Activated gamma-delta T cell (primary cell): ENCODE data around the gene TRAF1.

Experiments
- DNase-seq: peaks from one replicate; lab custom pipeline; 2025; lab: John Stamatoyannopoulos, UW

The TRAF1 gene

DNA sequence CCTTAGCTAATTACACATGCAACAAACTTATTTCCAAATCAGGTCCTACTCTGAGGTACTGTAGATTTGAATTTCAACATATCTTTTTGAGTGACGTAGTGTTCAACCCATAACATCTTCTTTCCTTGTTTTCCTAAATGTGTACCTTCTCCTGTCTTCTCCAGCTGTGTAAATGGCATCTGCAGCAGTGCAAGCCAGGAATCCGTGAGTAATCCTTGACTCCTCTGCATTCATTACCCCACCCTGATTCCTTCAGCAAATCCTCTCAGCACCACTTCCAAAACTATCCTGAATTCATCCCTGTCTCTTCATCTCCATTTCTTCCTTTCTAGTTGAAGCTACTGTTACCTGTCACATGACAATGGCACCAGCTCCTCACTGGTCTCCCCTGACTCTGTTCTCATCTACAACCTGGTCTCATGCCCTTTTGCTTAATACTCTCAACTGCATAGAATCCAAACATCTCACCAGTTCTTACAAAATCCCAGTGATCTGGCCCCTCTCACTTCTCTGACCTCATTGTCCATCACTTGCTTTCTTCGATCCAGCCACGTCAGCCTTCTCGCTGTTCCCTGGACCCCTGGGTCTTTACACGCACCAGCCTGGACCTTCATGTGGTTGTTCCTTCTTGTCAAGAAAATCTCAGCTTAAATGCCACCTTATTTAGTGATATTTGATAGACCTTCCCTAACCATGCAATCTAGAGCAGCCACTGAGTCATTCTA is 14.6 kb upstream of the TRAF1 start:
- no peak for DNase-seq

DNA sequence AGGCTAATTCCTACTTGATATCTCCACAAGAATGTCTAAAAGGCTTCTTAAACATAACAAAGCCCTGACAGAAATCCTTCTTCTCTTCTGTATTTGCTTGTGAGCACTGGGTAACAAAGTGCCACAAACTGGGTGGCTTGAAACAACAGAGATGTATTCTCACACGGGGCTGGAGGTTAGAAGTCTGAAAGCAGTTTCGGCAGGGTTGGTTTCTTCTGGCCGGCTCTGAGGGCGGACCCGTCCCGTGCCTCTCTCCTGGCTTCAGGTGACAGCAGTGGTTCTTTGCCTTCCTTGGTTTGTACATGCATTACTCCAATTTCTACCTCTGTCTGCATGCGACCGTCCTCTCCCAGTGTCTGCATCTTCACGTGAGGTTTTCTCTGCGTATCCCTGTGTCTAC is 14.0 kb upstream of the TRAF1 start:
- DNase-seq = no peak

DNA sequence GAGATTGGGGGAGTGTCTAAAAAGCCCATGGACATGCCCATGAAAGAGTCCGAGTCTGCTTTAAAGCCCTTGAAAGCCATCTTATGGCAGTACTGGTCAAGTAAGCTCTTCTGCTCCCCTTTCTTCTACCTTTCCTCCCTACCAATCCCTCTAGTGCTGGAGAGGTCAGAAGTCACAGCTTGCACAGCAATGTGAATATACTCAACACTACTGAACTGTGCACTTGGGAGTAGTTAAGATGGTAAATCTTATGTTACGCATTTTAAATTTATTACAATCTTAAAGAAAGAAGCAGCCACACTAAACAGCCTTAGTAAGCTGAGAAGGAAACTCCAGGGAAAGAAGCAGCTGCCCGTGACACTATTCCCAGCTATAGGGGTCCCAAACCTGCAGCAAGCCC is 12.3 kb upstream of the TRAF1 start:
- no peak for DNase-seq

DNA sequence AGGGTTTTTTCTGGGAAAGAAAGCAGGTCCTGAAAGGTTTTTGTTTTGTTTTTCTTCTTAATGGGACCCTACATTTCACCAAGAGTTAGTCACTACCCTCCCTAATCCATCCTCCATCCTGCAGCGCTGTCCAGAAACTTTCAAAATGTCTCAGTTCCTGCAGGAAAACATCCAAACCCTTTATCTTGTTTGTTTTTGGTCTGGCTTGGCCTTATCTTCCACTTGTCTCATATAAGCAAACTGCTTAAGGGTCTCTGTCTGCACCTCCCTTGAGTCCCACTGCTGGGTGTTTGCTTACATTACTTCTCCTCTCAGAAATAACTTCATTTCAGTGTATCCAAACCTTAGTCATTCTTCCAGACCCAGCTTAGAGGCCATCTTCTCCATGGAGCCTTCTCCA is 11.0 kb upstream of the TRAF1 start:
- no peak for DNase-seq

DNA sequence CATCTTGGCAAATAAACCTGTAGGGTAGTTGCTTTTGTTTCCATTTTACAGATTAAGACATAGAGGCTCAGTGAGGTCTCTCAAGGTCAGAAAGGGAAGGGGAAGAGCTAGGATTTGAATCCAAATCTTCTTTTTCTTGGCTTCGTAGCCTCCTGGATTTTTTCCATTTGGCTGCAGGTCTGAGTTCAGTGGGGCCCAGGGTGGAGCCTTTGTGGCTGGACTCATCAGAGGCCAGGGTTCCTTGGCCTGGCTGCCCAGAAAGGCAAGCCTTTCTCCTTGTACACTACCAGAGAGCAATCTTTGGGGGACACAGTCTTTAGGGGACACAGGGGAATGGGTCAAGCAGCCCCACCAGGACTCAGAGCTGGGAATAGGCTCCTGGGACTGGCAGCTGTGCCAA is 10.5 kb upstream of the TRAF1 start:
- DNase-seq = no peak

DNA sequence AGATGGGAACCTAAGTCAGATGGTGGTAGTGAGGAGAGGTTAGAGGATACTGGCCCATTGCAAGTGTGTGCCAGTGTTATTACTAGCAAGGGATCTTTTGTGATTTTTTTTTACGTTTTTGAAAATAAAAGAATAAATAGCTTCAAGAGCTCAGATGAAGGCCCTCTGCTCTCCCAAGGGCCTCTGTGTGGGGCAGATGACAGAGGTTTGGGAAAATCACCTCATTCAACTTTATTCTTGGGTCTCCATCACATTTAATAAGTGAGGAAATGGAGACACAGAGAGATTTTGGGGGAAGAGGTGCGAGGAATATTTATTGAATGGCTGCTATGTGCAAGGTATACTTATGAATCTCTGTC is 10.1 kb upstream of the TRAF1 start:
- DNase-seq = no peak

DNA sequence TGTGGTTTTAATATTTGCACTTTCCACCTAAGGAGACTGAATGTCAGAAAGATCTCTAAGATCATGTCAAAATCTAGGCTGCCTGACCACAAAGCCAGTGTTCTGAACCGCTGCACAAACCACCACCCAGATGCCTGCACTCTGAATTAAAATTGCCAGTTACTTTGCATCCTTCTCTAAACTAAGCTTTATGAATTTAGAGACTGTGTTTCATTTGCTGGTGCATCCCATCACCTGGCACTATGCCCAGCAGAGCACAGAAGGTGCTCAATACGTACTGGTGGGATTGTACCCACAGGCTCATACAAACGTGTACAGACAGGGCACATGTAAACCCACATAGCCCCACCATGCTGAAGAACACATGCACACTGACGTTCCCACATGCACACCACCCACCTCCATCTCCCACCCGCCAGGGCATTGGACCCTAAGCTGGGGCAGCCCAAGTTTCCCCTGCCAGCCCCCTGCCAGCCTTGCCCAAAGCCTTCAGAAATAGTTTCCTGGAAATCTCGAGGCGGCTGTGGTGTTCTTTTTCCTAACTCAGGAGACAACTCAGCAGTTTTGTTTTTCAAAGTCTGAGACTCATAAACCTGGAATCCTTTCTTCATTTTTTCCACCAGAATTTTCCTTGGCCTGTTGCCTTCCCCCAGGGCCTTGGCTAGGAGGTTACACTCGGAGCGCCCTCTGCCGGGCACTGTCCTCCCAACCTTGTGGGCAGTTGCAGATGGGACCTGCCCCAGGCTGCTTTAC is 9.6 kb upstream of the TRAF1 start:
- DNase-seq = peak; percentile 67

DNA sequence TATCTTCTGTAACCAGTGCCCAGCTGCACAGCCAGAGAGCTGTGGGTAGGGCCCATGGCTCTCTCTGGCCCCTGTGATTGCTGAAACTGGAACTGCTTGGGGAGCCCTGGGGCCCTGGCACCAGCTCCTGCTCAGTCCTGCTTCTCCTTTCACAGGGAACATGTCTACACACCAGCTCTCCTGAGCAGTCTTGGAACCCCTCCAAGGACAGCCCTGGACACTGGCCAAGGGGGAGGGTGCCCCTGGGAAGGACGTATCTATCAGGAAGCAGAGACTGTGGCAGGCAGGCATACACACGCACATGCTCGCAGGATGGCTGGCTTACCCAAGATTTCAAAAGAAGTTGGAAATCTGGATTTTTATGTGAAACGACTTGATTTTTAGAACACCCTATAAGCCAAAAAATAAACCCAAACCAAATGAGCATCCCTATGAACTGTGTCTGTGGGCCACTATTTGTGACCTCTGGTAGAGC is 8.8 kb upstream of the TRAF1 start:
- DNase-seq = no peak

DNA sequence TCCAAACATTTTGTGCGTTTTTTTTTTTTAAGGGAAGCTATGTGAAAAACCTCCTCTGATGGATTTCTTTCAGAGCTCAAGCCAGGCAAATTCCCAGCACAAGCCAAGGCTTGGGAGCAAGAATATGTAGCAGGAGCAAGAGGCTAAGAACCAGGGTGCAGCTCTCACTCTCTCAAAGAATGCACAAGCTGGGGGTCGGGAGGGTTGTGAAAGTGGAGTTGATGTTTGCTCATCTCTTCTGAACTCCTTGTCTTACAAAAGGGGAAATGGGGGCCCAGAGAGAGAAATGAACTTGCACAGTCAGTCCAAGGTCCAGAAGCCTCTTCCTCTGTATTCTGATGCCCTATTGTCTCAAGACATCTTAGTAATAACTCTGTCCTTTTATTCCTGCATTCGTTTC is 7.7 kb upstream of the TRAF1 start:
- no peak for DNase-seq

DNA sequence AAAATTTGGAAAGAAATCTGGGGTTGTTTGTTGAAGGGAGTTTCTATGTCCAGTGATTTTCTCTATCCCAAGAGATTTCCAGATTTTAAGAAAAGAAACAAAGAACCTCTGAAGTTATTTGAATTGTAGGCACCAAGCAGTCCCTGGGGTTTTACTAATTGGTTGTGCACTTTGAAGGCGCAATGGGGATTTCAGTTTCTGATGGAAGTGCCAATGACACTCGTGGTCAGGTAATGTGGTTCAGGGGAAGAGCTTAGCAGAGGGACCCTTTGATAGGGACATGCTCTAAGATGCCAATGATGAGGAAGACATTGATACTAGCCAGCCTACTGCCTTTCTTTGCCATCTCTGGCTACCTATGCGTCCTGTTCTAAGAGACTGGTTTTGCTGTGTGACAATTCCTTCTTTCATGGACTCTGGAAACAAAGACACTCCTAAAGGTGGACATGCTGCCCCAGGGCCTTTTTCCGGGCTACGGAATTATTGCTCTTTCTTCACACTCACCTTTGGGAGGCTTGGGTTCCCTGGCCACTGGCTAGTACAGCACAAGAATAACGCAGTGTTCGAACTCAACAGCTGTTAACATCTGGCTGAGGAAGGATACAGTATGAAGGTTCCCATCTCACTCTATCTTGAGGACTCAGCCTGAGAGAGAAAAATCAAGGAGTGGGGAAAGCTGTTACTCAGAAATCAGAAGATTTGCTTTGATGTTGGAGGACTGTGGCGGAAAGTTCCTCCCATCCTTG is 6.9 kb upstream of the TRAF1 start:
- DNase-seq = no peak

DNA sequence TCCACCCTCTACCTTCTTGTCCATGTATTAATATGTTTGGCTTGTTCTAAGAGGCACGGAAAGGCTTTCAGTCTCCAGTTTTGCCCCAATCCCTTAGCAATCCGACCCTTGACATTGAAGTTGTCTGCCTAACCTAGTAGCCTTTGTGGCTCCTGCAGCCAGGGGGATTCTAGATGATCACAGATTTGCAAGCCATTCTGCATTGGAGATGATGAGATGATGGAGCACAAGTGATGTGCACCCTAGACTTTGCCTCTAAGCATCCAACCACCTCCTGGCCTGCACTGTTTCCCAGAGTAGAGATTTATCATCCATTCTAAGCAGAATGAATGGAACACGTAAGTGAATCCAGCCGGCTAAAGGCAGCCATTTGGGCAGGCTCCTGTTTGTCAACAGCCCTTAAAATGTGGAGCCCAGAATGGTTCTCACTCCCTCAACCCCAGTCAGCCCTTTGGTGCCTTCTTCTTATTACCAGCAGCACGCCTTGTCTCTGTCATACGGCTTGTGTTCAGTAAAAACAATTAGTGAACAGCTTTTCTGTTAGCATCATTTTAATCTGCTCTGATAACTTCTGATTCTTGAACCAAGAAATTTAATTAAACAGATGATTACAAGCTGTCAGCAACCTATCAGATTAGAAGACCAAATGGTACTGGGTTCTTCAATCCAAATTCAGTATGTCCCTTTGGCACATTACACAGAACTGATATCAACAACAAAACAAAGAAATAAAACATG is 5.7 kb upstream of the TRAF1 start:
- DNase-seq = no peak

DNA sequence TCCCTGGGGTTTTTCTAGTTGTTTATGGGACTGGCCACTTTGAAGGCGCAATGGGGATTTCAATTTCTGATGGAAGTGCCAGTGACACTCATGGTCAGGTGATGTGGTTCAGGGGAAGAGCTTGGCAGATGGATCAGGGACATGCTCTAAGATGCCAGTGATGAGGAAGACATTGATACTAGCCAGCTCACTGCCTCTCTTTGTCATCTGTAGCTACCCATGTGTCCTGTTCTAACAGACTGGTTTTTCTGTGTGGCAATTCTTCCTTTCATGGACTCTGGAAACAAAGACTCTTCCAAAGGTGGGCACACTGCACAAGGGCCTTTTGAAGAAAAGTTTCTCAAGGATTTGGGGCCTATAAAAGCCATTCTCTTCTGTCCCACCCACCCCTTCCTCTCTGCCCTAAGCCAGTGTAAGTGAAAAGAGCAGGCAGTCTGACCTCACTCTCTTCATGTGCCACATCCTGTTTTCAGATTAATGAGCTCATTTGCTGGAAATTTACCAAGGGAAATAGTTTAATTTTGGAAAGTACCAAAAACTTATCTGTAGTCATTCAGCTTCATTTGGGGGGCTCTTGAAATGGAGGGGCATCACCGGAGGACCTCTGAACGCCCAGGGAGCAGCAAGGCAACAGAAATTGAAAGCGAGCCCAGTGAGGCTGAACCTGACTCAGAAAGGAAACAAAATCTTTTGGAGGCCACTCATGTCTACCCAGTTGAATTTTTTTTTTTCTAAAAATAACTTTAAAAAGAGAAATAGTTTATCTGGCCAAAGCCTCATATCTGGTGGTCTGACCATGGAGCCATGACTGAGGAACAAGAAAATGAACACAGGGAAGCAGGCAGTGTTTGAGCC is 4.9 kb upstream of the TRAF1 start:
- DNase-seq = no peak

DNA sequence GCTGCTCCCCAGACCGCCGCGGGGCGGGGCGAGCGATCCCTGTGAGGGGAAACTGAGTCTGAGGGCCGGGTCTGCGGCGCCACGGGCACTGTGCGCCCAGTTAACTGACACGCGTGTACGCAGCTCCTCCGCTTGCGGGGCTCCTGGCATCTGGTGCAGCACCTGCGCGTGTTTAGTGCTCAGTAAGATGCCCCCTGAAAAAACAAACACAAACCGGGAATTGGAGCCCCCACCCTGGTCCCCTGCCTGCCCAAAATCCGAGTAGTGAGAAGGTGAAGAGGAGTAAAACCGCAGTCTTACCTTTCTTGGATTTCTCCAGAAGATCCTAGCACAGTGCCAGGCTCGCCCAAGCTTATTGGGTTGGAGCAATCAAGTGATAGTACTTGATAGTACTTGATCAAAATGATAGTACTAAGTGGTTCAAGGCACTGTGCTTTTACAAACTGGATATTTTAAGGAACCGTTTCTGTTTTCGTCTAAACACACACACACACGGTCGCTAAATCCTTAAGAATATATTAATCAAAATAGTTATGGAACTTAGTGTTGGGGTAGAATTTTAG is 2.7 kb upstream of the TRAF1 start:
- DNase-seq = no peak

DNA sequence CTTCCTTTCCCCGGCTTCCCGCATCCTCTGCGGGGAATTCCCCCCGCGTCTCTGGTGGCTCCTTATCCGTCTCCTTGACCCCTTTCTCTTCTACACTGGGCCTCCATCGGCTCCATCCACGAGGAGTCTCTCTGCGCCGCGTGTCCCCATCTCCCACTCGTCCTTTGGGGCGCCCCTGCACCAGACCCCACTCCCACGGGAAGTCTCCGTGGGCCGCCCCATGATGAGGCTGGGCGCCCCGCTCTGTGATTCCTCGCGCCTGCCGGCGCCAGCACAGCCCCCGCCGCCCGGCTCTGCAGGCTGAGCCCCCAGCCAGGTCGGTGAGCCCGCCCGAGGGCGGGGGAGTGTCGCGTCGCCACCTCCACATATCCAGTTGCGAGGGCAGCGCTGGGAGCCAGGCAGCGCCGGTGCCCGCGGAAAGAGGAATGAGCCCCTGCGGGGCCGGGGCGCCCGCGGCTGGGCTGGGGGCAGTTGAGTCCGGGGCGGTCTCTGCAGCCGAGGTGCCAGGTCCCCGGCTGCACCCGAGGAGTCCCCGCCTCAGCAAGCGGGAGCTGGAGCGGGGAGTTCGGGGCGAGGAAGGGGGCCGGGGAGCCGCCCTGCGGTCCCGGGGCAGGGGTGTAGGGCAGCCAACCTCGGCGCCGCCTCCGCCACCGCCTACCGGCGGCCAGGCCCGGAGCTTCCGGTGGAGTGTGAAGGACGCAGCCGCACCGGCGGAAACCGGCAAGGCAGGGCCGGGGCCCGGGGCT is 2.1 kb upstream of the TRAF1 start:
- peak; percentile 72 for DNase-seq

DNA sequence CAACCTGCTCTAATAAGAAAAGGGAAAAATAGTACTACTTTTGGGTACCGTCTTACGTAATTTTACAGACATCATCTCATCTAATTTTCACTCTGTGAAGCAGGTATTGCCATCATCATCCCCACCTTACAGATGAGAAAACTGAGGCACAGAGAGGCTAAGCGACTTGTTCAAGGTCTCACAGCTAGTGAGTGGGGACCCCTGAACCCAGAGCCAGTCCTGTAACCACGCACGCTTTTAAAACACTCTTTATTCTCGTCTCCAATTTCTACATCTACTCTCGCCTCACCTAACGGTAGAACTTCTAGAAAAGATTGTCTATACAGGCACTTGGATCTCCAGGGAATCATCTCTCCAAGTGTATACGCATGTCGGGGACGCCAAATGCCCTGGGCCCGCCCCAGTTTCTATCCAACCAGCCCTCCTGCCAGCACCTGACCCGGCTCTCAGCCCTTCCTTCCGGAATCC is 1.5 kb upstream of the TRAF1 start:
- no peak for DNase-seq

DNA sequence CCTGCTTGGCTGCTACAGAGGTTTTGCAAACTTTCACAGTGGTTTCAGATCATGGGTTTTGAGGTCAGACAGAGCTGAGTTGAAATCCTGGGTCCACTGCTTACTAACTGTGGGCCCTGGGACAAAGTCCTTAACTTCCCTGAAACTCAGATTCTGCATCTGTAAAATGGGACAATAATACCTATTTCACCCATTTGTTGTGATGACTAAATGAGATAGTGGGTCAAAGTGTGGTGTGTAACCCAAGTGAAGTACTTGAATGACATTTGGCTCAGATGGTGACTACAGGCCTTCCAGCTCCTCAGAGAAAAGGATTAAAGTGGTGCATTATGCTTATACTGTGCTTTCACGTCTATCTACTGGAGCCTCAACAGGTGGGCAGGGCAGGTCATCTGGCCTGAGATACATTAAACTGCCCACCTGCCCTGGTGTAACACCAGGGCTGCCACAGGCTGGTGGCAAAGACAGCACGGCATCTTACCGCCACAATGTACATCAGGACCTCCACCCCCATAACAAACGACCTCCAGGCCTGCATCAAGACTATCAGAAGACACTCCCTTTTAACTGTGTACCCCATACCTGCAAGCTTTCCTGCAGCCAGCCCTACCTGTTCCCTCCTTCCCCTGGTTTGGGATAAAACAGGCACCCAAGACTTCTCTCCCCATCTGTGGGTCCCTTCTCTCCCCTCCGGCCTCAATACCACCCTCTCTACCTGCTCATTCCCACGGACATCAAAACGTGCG is 846 bp upstream of the TRAF1 start:
- no peak for DNase-seq

DNA sequence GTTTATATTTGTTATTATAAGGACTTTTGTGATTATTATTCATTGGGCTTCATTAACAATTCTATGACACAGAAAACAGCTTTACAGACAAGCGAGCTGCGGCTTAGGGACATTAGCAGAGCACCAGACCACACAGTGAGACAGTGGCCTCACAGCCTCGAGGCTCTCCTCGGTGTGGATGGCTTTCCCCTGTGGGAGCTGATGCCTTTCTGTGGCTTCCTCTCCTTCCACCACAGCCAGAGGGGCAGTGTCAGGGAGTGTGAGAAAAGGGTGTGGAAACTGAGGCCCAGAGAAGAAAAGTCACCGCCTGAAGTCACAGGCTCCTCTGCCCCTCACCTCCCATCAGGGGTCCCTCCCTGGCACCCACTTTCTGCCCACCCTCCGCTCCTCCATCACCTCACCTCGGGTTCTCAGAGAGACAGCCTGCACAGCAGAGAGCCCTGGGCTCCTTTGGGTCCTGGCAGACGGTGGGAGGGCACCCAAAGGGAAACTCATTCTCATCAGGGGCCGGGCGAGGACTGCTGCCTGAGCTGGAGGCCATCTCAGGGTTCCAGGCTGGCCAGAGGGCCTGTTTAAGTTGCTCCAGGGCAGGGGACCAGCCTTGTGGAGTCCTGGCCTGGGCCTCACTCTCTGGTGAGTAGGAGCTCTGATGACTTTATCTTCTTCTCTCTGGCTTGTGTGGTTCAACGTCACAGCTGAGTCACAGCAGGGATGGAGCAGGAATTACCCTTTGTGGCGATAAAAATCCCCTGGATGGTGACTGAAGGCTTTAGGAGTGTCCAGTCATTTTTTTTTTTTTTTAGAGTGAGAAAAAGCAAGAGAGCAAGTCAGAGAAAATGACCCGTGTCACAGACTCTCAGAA is 830 bp downstream of the TRAF1 start:
- DNase-seq = no peak
